ENCODE measurements around the gene TIMM29.

GRCh38 chr19:10884274-10884673 lies 44.3 kb upstream of the TIMM29 start:
- TF ChIP-seq ZXDB (tag by site-specific recombination; IDR thresholded peaks at IDR 0.05), result no peak
- no peak for TF ChIP-seq ZSCAN16 (tag by site-specific recombination; IDR thresholded peaks at IDR 0.05)
- no peak for TF ChIP-seq ZBTB11 (tag by site-specific recombination; conservative IDR thresholded peaks at IDR 0.05; ENCODE audit: low read depth)
- TF ChIP-seq TRIM28 (IDR thresholded peaks at IDR 0.05; ENCODE audit: borderline replicate concordance, low read length), result no peak
- TF ChIP-seq ZNF600 (tag by site-specific recombination; IDR thresholded peaks at IDR 0.05), result 0 out of 2 replicates have a peak, but pooled peaks have one; percentile 20
- no peak for TF ChIP-seq ZNF16 (tag by site-specific recombination; IDR thresholded peaks at IDR 0.05; ENCODE audit: low read depth)

All from HEK293 (cell line).